HG03558 (cell line): ENCODE data around the gene ZC3H18.

Experiments
- ATAC-seq: cut with Tn5 transposase; IDR thresholded peaks from one replicate; pipeline ENCODE4 v1.9.1; 2021; ENCODE audit warnings: moderate number of reproducible peaks; ENCODE audit not compliant: unreplicated experiment; ENCODE audit errors: extremely low read depth

ZC3H18 gene

DNA sequence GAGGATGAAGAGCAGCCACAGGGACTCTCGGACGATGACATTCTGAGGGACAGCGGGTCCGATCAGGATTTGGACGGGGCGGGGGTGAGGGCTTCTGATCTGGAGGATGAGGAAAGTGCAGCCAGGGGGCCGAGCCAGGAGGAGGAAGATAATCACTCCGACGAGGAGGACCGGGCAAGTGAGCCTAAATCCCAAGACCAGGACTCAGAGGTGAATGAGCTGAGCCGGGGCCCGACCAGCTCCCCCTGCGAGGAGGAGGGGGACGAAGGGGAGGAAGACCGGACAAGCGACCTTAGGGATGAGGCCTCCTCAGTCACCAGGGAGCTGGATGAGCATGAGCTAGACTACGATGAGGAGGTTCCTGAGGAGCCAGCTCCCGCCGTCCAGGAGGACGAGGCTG, 7.0 kb downstream of the ZC3H18 start:
- ATAC-seq = no peak

DNA sequence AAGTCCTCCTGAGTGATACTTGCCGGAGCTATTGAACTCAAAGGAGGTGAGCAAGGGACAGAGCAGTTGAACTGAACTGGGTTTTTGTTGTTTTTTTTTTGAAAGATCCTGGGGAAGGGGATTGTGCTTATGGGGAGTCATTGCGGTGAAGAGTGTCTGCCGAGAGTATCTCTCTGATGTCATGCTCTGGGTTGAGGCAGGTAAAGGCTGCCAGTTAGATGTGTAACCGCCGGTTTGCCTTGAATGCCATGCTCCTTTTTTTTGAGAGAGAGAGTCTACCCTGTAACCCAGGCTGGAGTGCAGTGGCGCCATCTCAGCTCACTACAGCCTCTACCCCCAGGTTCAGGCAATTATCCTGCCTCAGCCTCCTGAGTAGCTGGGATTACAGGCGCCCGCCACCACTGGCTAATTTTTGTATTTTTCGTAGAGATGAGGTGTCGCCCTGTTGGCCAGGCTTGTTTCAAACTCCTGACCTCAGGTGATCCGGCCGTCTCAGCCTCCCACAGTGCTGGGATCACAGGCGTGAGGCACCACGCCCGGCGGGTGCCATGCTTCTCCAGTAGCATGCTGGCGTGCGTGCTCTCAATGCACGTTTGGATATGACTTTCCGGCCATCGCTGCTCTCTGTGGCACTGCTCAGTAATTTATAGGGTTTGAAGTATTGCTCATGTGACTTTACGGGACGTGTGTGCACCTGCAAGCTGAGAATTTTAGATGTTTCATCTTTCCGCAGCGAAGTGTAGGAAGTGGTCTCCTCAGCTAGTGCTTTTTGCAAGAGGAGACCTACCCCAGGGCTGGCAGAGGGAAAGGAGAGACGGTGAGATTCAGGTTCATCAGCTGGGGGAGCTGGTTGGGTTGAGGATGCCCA, 8.5 kb downstream of the ZC3H18 start:
- no peak for ATAC-seq

DNA sequence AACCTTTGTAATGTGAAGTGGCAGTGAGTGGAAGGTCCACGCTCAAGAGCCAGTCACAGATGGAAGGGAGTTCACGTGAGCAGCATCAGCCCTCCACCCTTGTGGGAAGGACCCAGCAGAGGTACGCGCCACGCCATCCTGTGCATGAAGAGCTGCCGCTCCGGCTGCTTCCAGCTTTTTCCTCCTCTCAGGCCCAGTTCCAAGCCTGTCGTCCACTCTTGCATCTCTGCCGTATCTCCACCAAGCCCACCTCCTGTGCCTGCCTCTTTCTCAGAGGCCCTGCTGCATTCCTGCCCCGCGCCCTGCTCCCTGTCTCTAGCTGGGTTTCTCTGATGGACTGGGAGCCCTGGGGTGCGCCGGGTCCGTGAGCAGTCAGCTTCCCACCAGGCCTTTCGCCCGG, 10.2 kb downstream of the ZC3H18 start:
- ATAC-seq = no peak

DNA sequence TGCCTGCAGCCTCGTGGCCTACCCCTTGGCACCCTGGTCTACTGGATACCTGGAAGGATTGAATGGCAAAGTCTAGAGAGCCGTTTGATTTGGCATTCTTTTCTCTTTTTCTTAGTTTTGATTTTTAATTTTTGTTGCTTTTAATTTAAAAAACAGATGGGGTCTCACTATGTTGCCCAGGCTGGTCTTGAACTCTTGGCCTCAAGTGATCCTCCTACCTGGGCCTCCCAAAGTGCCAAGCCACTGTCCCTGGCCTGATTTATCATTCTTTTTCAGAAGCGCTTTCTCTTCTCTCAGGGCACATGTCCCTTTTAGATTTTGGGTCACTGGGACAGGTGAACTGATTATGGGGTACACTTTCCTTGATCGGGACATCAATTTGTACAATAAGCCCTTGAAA, 10.8 kb downstream of the ZC3H18 start:
- no peak for ATAC-seq

DNA sequence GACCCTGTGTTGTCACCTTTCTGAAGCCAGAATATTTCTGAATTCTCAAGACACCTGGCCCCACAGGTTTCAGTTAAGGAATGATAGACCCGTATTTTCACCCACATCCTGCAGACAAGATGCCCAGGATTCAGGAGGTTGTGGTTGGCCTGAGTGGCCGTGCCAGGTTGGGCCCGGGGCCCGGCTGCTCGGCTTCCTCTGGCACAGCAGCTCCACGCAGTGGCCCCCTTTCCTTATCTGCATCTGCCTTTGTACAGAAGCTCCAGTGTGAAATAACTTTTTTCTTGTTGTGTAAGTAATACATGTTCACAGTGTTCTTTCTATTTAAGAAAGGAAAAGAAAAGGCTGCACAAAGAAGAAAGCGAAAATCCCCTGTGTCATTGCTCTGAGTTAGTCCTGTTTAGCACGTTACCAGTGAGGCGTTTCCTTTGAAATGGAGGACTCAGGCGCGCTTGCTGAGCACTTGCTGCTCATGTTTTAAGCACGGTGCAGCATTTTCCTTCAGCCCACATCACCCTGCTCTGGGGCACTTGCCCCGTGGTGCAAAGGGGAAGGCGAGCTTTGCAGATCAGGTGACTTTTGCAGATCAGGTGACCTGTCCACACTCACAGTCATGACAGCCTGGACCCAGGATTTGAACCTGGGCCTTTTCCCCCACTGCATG, 12.8 kb downstream of the ZC3H18 start:
- no peak for ATAC-seq

DNA sequence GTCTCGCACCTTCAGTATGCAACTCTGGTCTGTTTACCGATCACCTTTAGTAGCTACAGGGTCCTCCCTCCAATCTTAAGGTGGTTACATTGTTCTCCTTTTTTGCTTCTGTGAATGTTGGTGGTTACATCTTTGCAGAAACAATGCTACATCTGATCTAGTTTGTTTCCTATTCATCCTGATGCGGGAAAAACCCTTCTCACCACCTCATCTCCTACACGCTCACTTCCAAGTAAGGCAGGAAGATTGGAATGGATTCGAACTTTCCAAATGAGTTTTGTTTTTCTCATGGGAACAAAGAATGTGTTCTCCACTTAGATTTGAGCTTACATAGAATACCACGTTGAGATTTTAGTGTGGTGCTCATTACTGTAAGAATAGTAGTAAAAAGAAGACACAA, 14.5 kb downstream of the ZC3H18 start:
- ATAC-seq = no peak

DNA sequence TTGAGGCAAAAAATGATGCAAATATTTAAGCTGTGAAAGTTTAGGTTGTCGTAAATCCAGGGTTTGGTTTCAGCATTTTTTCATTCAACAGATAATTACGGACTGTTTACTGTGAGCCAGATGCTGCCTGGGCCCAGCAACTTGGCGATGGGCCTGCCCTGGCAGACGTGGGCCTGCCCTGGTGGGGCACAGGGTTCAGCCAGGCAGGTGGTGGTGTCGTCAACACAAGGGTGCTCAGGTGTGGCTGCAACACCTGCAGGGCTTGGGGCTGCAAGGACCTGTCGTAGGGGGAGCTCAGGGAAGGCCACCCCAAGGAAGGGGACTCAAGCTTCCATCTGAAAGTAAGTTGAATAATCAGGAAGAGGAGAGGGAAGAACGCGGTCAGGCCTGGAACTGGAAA, 15.1 kb downstream of the ZC3H18 start:
- ATAC-seq = no peak

DNA sequence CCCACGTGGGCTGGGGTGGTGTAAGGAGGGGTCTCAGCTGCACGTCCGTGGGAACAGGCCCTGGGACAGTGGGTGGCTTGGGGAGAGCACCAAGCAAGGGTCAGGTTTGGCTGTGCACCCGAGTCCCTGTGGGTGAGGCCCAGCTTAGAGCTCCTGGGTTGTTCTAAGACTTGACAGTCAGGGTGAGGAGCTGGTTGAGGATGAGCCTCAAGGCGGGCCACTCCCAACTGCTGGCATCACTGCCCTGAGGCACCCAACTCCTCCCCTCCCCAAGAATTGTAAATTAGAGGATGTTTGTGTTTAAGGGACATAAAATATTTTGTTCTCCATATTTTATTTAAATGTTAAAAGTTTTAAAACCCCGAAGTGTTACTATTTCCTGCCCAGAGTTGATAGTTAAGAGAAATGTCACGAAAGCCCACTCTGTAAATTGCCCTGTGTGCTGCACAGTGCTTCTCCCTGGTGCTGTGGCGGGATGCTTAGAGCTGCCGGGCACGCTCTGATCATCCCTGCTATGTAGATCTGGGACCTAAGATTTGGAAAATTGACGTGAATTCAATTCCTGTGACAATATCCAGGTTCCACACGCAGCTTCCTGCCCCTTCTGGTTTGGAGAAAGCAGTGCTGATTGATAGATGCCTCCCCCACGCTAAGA, 15.9 kb downstream of the ZC3H18 start:
- no peak for ATAC-seq

DNA sequence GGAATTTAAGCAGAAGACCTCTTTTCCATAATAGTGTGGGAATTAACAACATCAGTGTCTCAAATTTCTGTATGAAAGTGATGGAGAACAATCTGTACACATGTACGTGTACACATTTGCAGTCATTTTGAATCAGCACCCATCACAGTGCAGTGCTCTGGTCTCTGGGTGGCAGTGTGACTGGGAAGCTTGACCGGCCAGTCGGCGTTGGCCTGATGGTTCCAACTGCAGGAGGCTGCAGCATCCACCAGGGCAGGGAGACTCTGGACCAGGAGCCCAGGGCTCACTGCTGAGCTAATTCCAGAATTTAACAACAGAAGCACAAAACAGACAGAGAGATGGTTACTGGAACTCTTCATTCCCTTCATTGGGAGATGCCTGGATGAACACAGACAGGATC, 17.9 kb downstream of the ZC3H18 start:
- ATAC-seq = no peak

DNA sequence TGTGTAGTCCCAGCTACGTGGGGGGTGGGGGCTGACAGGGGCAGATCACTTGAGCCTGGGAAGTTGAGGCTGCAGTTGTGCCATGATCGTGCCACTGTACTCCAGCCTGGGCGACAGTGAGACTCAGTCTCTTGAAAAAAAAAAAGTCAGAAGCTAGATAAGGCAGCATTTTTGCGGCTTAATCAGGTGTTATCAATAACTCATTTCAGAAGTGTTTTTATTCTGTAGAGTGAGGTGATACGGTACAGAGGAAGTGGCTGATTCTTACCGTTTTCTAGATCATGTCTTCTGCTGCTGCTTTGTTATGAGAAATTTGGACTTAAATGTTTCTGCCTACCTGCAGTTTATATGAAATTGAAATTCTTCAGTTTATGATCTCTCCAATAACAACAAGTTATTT, 18.6 kb downstream of the ZC3H18 start:
- no peak for ATAC-seq

DNA sequence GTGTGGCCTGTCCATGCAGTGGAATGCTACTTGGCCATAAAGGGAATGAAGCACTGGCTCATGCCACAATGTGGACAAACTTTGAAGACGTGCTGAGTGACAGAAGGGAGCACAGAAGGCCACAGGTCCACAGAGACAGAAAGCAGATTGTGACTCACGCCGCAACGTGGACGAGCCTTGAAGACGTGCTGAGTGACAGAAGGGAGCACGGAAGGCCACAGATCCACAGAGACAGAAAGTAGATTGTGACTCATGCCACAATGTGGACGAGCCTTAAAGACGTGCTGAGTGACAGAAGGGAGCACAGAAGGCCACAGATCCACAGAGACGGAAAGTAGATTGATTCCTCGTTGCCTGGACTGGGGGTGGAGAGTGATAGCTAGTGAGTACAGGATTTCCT, 19.2 kb downstream of the ZC3H18 start:
- ATAC-seq = no peak

DNA sequence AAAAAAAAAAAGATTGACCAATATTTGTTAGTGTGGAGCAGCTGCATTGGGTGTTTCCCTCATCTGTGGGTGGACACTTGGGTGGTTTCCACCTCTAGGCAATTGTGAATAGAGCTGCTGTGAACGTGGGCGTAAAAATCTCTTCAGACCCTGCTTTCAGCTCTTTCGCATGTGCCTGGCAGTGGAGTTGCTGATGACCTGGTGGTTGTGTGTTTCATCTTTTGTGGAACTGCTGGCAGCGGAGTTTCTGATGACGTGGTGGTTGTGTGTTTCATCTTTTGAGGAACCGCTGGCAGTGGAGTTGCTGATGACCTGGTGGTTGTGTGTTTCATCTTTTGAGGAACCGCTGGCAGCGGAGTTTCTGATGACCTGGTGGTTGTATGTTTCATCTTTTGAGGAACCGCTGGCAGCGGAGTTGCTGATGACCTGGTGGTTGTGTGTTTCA, 21.4 kb downstream of the ZC3H18 start:
- no peak for ATAC-seq

DNA sequence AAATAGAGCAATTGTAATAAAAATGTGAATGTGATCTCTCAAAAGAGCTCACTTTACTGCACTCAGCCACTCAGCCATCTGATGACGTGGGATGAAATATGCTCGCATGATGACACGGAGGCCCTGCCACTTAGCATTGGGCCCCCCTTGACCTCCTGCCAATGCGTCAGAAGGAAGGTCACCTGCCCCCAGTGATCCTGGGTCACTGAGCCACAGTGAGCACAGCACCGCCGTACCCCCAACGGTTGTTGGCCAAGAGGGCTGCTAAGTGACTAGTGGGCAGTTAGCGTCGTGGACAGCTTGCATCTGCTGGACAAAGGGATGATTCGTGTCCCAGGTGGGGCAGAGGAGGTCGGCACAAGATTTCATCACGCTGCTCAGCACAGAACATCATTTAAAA, 22.9 kb downstream of the ZC3H18 start:
- no peak for ATAC-seq

DNA sequence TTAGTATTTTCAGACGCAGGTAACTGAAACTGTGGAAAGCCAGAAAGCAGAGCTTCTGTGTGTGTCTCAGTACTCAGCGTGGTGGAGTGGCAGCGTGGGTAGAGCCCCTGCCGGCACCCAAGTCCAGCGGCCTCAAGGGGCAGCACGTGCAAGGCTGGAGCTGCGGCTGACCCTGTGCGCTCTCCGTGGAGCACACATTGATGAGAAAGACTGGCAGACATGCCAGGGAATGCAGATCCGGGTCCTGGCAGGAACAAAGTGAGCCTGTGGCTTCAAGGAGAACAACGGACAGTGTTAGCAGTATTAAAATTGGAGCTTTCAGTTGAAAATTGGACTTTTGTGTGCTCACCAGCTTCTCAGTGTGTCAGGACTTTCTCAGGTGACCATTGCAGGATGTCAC, 23.3 kb downstream of the ZC3H18 start:
- no peak for ATAC-seq

DNA sequence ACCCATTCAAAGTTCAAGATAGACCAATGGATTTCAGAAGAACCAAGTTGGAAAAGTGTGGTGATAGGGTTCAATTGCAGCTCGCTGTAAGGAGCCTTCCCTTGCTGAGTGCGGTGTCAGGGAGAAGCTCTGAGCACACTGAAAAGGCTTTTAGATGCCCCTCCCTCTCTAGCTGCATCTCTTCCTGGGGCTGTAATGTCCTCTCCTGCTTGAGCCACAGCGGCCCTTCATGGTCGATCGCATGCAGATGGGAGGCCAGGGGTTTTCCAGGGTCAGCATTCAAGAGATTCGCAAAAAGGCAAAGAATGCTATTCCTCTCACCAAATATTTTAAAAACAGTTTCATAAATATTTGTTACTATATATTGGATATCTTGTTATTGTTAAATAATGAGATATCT, 23.7 kb downstream of the ZC3H18 start:
- no peak for ATAC-seq

DNA sequence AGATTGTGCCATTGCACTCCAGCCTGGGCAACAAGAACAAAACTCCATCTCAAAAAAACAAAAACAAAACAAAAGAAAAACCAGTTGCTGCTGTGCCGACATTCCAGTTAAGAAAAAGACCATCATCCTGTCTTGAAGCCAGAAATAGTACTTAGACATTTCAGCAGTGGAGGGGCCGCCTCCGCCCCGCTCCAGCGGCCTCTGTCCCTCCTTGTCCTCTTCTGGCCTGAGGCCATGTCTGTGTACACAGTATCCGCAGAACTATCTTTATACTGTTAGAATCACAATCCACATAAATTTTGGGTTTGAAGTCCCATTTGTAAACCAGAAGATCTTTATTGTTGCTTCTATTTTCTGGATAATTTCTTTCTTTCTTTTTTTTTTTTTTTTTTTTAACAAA, 24.9 kb downstream of the ZC3H18 start:
- ATAC-seq = no peak

DNA sequence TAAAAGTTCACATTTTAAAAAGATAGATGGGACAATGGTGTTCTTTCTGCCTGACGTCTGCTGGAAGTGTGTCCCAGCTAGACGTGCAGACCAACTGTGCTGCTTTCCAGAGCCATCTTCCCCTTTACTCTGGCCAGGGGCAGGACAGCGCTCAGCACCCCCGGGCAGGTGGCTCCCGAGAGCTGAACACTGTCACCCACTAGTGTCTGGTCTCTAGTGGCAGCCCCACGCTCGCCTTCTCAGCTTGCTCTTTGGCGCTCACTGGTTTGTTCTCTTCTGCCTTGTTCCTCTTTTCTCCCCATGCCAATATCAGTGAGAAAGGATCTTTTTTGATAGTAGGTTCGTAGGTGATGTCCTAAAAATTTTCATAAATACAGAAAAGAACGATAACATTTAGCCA, 25.7 kb downstream of the ZC3H18 start:
- no peak for ATAC-seq

DNA sequence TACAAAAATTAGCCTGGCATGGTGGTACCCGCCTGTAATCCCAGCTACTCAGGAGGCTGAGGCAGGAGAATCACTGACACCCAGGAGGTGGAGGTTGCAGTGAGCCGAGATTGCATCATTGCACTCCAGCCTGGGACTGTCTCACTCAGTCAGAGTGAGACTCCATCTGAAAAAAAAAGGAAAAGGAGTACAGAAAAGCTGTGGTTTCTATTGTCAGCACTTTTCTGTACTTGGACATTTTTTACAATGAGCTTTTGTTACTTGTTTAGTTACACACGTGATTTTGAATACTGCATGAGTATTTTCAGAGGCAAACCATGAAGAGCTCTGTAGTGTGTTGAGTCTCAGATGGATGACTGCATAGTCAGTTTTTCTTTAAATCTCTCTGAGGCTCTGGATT, 26.3 kb downstream of the ZC3H18 start:
- no peak for ATAC-seq

DNA sequence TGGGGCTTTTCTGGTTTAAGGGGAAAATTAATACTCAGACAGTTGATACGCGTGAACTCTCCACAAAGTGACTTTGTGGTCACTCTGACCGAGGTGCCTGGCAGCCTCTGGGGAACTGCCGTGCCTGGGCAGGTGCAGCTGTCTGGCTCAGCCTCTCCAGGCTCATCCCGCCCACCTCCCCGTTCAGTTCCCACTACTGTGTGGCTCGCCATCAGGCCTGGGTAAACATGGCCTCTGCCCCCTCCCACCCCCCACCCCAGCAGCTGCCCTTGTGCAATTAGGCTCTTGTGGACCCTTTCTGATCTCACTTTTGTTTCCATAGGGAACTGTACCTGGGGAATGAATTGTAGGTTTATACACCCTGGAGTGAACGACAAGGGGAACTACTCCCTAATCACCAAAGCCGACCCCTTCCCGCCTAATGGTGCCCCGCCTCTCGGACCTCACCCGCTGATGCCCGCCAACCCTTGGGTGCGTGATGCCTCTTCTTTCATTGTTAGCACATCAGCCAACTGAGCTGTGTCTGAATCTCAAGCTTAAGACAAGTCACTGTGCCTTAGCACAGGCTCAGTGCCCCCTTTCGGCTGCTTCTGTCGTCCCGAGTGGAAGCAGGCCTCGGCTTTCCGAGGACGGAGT, 27.8 kb downstream of the ZC3H18 start:
- ATAC-seq = no peak

DNA sequence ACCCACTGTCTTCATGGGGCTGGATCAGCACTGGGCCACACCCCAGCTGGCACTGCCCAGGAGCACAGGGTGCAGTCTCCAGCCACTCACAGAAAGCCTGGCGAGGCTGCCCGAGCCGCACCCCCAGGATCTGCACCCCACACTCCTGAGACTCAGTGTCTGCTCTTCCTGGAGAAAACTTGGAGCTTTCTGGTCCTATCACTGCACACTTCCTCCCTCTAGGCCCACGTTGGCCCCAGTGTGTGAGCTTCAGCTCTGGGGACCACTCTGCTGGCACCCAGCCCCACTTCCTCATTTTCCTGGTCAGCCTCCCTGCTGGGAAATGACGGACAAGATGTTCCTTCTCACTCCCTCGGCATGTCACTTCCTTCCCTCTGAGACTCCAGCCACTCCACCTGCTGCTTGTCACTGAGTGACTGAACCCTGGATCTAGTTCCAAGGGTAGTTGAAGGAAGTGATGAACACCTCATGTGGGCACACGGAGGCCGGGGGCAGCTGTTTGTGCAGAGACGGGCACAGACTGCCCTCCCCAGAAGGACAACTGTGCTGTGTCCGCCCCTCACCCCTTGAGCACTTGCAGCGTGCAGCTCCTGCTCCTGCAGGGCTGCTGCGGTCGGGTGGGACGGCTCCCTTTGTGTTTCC, 29.0 kb downstream of the ZC3H18 start:
- no peak for ATAC-seq
